ENCODE data around the gene PIK3R1. TPM values are rescaled to one million over a fixed set of nuclear protein-coding genes. Genes with fewer than 3 reads are reported as not detected.

PIK3R1 gene
- total and polyA plus RNA-seq, 4 donors, result 22.6 to 123 (median 47.3) TPM

- no peak for DNase-seq (ENCODE audit: low spot score)
Observed at GRCh38 chr5:68232277-68232676, 16.7 kb downstream of the PIK3R1 start.

More at GRCh38 chr5:68232277-68232676, 16.7 kb downstream of the PIK3R1 start:
- Histone ChIP-seq H3K27me3 (ENCODE audit: control insufficient read depth in 4 of 4, insufficient read depth in 4 of 4, low read length in 3 of 4) (no peaks in the 10 kb centered on the region), H3K4me3 (ENCODE audit: low read depth in 1 of 3, low read length in 3 of 3) (no peak overlapping the region), H3K9me3 (ENCODE audit: control insufficient read depth in 4 of 4, low read length in 3 of 4) (no peaks in the 10 kb centered on the region), H3K4me1 (ENCODE audit: control insufficient read depth in 4 of 4, insufficient read depth in 4 of 4, low read length in 3 of 4) (peaks cover 10 to 70% (median 52%) of the 10 kb centered on the region in 4 donors), H3K36me3 (ENCODE audit: control insufficient read depth in 4 of 4, insufficient read depth in 3 of 4, low read depth in 1 of 4, low read length in 3 of 4) (peaks cover under 1 to 24% (median 10%) of the 10 kb centered on the region in 4 donors), H3K9ac (ENCODE audit: low read depth in 1 of 2, low read length in 2 of 2) (no peak overlapping the region), H3K27ac (ENCODE audit: low read depth in 1 of 2, low read length in 2 of 2) (no peak overlapping the region)
- WGBS, result 81% methylated on average over 4 of the region's 4 CpGs
- TF ChIP-seq RAD21 (IDR thresholded peaks at IDR 0.05), result no peak
- no peak for TF ChIP-seq EGR1 (IDR thresholded peaks at IDR 0.05; ENCODE audit: low read depth in 2 of 2)
- no peak for TF ChIP-seq ATF3 (IDR thresholded peaks at IDR 0.05)
- no peak for TF ChIP-seq HNF4A (conservative IDR thresholded peaks at IDR 0.05)
- no peak for TF ChIP-seq SP1 (IDR thresholded peaks at IDR 0.05)
- no peak for TF ChIP-seq GABPA (IDR thresholded peaks at IDR 0.05 in 1 of 2, conservative IDR thresholded peaks at IDR 0.05 in 1 of 2)
- TF ChIP-seq JUND (IDR thresholded peaks at IDR 0.05), result no peak
- no peak for TF ChIP-seq FOXA2 (IDR thresholded peaks at IDR 0.05)
- TF ChIP-seq FOXA1 (IDR thresholded peaks at IDR 0.05), result no peak
- no peak for TF ChIP-seq NR2F2 (IDR thresholded peaks at IDR 0.05)
- TF ChIP-seq, protein P1, sequence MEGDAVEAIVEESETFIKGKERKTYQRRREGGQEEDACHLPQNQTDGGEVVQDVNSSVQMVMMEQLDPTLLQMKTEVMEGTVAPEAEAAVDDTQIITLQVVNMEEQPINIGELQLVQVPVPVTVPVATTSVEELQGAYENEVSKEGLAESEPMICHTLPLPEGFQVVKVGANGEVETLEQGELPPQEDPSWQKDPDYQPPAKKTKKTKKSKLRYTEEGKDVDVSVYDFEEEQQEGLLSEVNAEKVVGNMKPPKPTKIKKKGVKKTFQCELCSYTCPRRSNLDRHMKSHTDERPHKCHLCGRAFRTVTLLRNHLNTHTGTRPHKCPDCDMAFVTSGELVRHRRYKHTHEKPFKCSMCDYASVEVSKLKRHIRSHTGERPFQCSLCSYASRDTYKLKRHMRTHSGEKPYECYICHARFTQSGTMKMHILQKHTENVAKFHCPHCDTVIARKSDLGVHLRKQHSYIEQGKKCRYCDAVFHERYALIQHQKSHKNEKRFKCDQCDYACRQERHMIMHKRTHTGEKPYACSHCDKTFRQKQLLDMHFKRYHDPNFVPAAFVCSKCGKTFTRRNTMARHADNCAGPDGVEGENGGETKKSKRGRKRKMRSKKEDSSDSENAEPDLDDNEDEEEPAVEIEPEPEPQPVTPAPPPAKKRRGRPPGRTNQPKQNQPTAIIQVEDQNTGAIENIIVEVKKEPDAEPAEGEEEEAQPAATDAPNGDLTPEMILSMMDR (IDR thresholded peaks at IDR 0.05; ENCODE audit: low read depth, low read length, missing input control), result no peak
- TF ChIP-seq, protein P2, sequence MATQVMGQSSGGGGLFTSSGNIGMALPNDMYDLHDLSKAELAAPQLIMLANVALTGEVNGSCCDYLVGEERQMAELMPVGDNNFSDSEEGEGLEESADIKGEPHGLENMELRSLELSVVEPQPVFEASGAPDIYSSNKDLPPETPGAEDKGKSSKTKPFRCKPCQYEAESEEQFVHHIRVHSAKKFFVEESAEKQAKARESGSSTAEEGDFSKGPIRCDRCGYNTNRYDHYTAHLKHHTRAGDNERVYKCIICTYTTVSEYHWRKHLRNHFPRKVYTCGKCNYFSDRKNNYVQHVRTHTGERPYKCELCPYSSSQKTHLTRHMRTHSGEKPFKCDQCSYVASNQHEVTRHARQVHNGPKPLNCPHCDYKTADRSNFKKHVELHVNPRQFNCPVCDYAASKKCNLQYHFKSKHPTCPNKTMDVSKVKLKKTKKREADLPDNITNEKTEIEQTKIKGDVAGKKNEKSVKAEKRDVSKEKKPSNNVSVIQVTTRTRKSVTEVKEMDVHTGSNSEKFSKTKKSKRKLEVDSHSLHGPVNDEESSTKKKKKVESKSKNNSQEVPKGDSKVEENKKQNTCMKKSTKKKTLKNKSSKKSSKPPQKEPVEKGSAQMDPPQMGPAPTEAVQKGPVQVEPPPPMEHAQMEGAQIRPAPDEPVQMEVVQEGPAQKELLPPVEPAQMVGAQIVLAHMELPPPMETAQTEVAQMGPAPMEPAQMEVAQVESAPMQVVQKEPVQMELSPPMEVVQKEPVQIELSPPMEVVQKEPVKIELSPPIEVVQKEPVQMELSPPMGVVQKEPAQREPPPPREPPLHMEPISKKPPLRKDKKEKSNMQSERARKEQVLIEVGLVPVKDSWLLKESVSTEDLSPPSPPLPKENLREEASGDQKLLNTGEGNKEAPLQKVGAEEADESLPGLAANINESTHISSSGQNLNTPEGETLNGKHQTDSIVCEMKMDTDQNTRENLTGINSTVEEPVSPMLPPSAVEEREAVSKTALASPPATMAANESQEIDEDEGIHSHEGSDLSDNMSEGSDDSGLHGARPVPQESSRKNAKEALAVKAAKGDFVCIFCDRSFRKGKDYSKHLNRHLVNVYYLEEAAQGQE (IDR thresholded peaks at IDR 0.05), result no peak
- TF ChIP-seq HNF4G (IDR thresholded peaks at IDR 0.05), result no peak
- no peak for TF ChIP-seq TAF1 (conservative IDR thresholded peaks at IDR 0.05)
- TF ChIP-seq, protein P3, sequence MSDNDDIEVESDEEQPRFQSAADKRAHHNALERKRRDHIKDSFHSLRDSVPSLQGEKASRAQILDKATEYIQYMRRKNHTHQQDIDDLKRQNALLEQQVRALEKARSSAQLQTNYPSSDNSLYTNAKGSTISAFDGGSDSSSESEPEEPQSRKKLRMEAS (IDR thresholded peaks at IDR 0.05), result no peak
- TF ChIP-seq, protein P4, sequence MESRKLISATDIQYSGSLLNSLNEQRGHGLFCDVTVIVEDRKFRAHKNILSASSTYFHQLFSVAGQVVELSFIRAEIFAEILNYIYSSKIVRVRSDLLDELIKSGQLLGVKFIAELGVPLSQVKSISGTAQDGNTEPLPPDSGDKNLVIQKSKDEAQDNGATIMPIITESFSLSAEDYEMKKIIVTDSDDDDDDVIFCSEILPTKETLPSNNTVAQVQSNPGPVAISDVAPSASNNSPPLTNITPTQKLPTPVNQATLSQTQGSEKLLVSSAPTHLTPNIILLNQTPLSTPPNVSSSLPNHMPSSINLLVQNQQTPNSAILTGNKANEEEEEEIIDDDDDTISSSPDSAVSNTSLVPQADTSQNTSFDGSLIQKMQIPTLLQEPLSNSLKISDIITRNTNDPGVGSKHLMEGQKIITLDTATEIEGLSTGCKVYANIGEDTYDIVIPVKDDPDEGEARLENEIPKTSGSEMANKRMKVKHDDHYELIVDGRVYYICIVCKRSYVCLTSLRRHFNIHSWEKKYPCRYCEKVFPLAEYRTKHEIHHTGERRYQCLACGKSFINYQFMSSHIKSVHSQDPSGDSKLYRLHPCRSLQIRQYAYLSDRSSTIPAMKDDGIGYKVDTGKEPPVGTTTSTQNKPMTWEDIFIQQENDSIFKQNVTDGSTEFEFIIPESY (IDR thresholded peaks at IDR 0.05), result no peak
